AG09309 (cell line): ENCODE data around the gene PLXNB2.

ENCODE experiments used
- DNase-seq: peaks from one replicate; pipeline ENCODE4 v3.0.0-alpha.2; 2010; ENCODE audit warnings: low read depth
- H3K4me3 ChIP-seq: 2 replicates; pipeline ENCODE4 v1.5.1; 2011; ENCODE audit warnings: mild to moderate bottlenecking, low read depth, low read length, moderate library complexity; ENCODE audit not compliant: control insufficient read depth
- TF ChIP-seq, protein P1 (sequence below): IDR thresholded peaks from 2 replicates; pipeline ENCODE4 v1.5.1; 2011; ENCODE audit warnings: mild to moderate bottlenecking, low read depth, low read length, inconsistent platforms; ENCODE audit not compliant: insufficient read depth, control insufficient read depth; ENCODE audit errors: missing control alignments

The PLXNB2 gene

DNA sequence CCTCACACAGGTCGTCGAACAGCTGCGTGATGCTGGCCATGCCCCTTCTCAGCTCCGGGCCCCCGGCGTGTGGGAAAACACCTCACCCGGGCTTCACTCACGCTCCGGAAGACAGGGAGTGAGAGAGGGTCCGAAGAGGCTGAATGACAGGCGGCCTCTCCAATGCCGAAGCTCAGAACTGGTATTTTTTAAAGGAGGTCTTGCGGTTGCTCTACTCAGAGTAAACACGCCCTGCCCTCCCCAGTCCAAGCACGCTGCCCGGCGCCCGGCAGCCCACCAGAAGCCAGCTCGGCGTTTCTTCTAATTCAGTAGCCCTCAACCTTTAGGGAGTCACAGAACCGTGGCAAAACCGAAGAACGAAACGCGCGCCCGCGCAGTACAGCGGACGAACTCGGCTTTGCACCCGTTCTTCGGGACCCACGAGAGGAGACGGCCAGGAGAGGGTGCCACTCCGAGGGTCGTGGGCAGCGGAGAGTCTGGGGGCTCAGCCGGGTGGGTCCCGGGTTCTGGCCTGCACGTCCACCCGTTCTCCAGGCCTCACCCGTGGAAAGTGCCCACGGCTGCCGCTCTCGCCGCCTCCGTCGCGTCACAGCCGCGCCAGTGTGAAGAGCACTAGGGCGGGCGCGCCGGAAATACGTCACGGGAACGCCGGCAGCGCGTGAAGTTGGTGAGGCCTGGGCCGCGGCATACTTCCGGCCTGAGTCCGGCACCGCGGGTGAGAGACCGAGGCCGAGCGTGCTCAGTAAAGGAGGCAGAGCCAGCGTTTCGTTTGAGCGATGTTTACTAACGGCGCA, 62.8 kb downstream of the PLXNB2 start, which contains the start of gene TUBGCP6:
Gene TUBGCP6, minus strand, starts transcription at position 604 of the 794 bp plus-strand sequence. Its CDS starts 564 bp downstream, at position 40.
- TF ChIP-seq, protein P1, sequence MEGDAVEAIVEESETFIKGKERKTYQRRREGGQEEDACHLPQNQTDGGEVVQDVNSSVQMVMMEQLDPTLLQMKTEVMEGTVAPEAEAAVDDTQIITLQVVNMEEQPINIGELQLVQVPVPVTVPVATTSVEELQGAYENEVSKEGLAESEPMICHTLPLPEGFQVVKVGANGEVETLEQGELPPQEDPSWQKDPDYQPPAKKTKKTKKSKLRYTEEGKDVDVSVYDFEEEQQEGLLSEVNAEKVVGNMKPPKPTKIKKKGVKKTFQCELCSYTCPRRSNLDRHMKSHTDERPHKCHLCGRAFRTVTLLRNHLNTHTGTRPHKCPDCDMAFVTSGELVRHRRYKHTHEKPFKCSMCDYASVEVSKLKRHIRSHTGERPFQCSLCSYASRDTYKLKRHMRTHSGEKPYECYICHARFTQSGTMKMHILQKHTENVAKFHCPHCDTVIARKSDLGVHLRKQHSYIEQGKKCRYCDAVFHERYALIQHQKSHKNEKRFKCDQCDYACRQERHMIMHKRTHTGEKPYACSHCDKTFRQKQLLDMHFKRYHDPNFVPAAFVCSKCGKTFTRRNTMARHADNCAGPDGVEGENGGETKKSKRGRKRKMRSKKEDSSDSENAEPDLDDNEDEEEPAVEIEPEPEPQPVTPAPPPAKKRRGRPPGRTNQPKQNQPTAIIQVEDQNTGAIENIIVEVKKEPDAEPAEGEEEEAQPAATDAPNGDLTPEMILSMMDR: peak; percentile 31
- peak within 1 kb of the TSS; percentile 80 for H3K4me3 ChIP-seq
- peak; percentile 38 for DNase-seq

DNA sequence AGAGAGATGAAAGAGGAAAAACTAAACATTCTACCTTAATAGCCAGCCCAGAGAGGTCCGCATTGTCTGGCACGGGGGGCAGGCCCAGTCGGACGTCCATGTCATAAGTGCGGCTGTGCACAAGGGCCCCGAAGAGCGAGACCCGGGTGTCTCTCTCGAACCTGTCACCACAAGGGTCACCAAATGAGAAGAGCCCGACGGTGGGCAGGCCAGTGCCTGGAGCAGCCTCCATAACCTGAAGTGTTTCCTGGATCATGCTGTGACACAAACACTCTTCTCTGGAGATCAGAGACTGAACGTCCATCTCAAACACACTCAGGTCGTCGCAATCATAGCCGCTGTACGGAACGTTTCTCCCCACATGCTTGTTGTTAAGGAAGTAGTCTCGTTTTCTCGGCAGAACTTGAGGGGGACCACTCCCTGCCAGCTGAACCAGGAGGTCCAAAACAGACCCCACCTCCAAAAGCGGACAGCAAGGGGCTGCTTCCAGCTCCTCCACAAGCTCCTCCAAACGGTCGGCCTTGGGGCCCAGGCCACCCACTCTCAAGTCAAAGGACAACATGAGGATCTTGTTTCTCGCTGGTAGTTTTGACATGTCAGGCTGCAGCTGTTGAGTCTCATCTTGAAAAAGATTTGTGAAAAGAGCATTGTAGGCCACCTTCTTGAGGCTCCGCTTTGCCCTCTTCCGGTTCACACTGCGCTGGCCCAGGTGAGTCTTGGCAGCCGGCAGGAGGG, 63.6 kb downstream of the PLXNB2 start:
- peak overlapping the region; percentile 80 for H3K4me3 ChIP-seq
- TF ChIP-seq, protein P1: no peak
- DNase-seq: no peak

DNA sequence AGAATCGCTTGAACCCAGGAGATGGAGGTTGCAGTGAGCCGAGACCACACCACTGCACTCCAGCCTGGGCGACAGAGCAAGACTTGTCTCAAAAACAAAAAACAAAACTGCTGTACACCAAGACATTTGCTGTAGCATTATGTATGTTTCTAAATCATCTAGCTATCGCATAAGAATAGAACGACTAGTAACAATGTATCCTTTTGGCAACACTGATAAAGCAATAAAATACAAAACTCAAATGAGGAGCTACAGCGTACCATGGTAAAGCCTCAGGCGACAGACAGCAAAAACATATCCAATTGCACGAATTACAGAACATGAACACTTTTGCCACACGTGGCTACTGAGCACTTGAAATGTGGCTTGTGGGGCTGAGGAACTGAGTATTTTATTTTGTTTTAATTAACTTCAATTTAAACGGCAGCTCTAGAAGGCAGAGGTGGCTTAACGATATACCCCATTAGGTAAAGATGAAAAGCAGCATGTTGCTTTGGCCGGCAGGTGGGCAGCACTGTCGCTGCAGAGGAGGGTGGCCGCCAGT, 65.0 kb downstream of the PLXNB2 start:
- peak overlapping the region; percentile 80 for H3K4me3 ChIP-seq
- no peak for DNase-seq
- TF ChIP-seq, protein P1: no peak

DNA sequence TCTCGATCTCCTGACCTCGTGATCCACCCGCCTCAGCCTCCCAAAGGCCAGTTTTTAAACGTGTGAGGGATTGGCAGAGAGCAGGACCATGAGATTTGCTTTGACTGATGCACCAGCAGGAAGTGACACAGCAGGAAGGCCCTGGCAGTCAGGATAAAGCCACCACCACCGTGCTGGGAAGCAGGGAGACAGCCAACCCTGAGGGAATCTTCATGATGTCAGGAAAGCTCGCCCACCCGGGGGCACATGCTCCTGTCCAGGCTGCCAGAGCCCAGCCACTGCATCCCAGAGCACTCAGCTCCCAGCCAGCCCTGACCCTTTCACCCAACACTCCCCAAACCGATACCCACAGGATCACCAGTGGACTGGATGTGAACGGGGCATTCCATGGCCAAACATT, 68.7 kb downstream of the PLXNB2 start:
- DNase-seq: no peak
- H3K4me3 ChIP-seq: no peak overlapping the region
- TF ChIP-seq, protein P1: no peak

DNA sequence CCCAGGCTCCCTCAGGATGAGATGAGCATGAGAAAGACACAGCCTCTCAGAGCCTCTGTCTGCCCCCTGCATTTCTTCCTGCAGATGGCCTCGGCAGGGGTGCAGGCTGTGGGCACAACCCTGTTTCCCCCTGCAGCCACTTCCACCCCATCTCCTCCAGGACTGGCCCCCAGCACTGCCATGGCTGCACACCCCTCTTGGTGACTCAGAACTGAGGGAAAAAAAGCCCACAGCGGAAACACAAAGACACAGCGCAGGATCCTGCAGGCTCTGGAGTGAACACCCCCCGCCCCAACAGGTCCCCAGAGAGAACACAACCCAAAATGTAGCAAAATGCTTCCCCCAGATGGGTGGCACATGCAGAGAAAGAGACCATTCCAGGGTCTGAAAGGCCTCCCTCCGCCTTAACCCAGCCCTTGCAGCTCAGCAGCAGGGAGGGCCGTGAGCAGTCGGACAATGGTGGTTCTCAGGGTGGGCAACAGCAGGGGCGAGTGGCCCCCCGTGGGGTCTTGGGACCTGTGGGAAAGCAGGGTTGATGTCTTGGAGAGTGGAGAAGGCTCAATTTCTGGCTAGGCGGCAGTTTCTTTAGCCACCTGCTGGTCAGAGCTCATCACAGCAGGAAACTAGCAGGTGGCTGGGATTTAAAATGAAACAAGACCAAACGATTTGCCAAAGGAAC, 70.6 kb downstream of the PLXNB2 start:
- no peak overlapping the region for H3K4me3 ChIP-seq
- TF ChIP-seq, protein P1: peak; percentile 49
- no peak for DNase-seq

DNA sequence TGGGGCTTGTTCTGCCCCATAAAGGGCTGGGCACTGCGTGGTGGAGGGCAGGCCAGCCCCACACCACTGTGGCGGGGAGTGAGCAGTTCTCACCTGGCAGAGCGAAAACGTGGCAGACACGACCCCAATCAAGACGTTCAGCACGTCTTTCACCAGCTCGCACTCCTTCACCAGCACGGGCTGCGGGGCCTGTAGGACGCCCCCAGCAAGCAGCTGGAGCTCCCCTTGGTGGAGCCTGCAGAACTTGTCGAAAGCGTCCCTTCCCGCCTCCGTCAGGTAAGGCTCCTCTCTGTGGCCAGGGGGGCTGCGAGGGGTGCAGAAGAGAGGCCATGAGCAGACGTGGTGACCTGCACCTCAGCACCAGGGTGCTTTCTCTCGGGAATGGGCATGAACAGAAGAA, 74.2 kb downstream of the PLXNB2 start:
- no peak for DNase-seq
- TF ChIP-seq, protein P1: no peak
- no peak overlapping the region for H3K4me3 ChIP-seq
